CD4-positive, alpha-beta T cell treated with Interleukin-15 for 1 hour (primary cell): Measurements from ENCODE around the gene SHC2.
A peak's percentile ranks its signal among the peaks of the same experiment; 100 is the strongest.
"Not testable (repeated sequence)": the region's sequence is repeated elsewhere in the genome, so short reads cannot be mapped to it uniquely, and the experiment has no call there.

Source experiments
- DNase-seq: peaks from one replicate; pipeline ENCODE4 v3.0.0-alpha.2; 2020

Gene SHC2

GRCh38 chr19:492091-492531, 31.3 kb upstream of the SHC2 start:
- no peak for DNase-seq

GRCh38 chr19:491146-491741, 30.4 kb upstream of the SHC2 start:
- no peak for DNase-seq

- no peak for DNase-seq
These were observed 28.8 kb upstream of the SHC2 start for GRCh38 chr19:489418-490196.

GRCh38 chr19:488505-489417, 27.9 kb upstream of the SHC2 start:
- peak; percentile 92 for DNase-seq

- no peak for DNase-seq
These were observed 24.9 kb upstream of the SHC2 start for GRCh38 chr19:485583-486236.

- no peak for DNase-seq
These were observed 24.2 kb upstream of the SHC2 start for GRCh38 chr19:485077-485476.

- DNase-seq = no peak
These were observed 23.7 kb upstream of the SHC2 start for GRCh38 chr19:484494-484893.

- no peak for DNase-seq
These were observed 22.7 kb upstream of the SHC2 start for GRCh38 chr19:483332-484072.

GRCh38 chr19:482186-483041, 21.6 kb upstream of the SHC2 start:
- DNase-seq = no peak

- DNase-seq = not testable (repeated sequence)
These were observed 20.3 kb upstream of the SHC2 start for GRCh38 chr19:481100-481499.

GRCh38 chr19:480016-480855, 19.4 kb upstream of the SHC2 start:
- DNase-seq = peak; percentile 32

- no peak for DNase-seq
These were observed 18.1 kb upstream of the SHC2 start for GRCh38 chr19:478976-479375.

GRCh38 chr19:478236-478903, 17.5 kb upstream of the SHC2 start:
- no peak for DNase-seq

- no peak for DNase-seq
These were observed 14.5 kb upstream of the SHC2 start for GRCh38 chr19:475360-475759.

GRCh38 chr19:474126-475078, 13.6 kb upstream of the SHC2 start:
- DNase-seq = no peak

- no peak for DNase-seq
These were observed 11.4 kb upstream of the SHC2 start for GRCh38 chr19:472005-472858.

- no peak for DNase-seq
These were observed 9.9 kb upstream of the SHC2 start for GRCh38 chr19:470701-471100.

GRCh38 chr19:469833-470232, 9.0 kb upstream of the SHC2 start:
- no peak for DNase-seq
